T-helper 1 cell treated with Interleukin-12 subunit alpha and Interleukin-12 subunit beta and Interleukin-4 antibody, amounts not matched to agents 30 μg/mL and 1 μg/mL, for 36 hours (primary cell): ENCODE measurements around the gene PRPF8.

Experiments used
- H3K27ac Mint-ChIP-seq: one replicate; pipeline ENCODE4 v1.8.0; 2021; ENCODE audit warnings: mild to moderate bottlenecking, mixed read lengths
- H3K27me3 Mint-ChIP-seq: one replicate; pipeline ENCODE4 v1.8.0; 2021; ENCODE audit warnings: low read depth, mixed read lengths
- H3K36me3 Mint-ChIP-seq: one replicate; pipeline ENCODE4 v1.8.0; 2021; ENCODE audit warnings: low read depth, mixed read lengths
- H3K4me1 Mint-ChIP-seq: one replicate; pipeline ENCODE4 v1.8.0; 2021; ENCODE audit warnings: low read depth, mixed read lengths
- H3K4me3 Mint-ChIP-seq: one replicate; pipeline ENCODE4 v1.8.0; 2021; ENCODE audit warnings: mild to moderate bottlenecking, moderate library complexity, mixed read lengths
- H3K9me3 Mint-ChIP-seq: one replicate; pipeline ENCODE4 v1.8.0; 2021; ENCODE audit warnings: mixed read lengths

The PRPF8 gene

DNA sequence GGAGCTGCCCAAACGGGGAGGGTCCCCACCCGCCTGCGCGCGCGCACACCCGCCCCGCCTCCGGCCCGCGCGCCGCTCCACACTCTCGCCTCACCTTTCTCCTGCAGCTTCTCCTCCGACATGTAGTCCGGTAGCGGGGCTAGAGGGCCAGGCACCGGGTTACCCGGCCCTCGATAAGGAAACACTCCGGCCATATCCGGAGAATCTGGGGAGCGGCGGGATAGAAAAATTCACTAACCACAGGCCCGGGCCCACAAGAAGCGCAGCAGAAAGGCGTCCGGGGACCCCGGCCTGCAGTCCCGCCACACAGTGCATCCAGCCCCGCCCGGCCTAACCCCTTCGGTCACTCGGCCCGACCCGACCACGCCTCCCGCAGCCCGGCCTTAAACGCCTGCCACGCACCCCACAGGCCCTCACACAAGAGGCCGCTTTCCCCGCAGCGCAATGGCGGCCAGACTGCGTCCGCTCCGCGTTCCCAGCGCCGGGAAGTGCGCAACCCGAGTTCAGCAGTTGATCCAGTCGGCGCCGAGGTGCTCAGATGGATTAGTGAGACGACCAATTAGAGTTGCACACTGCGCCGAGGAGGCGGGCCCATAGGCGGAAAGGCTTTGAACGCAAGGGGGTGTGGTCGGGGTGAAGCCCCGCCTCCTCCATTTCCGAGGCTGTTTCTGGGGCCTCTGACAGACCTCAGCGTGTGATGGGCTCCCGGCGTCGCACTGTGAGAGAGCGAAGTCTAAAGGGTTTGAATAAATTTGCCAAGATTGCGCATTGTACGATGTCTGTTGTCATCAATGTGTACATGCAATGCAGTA, at the start of gene PRPF8:
Gene PRPF8 (minus strand): TSS at position 490 of the 812 bp plus-strand sequence. CDS start 296 bp downstream, at position 194.
- H3K27ac Mint-ChIP-seq, result peak within 1 kb of the TSS; percentile 94
- peaks cover 27% of the 10 kb centered on the region for H3K4me1 Mint-ChIP-seq
- H3K4me3 Mint-ChIP-seq, result peak within 1 kb of the TSS; percentile 99
- no peaks in the 10 kb centered on the region for H3K27me3 Mint-ChIP-seq
- H3K9me3 Mint-ChIP-seq, result no peaks in the 10 kb centered on the region
- peaks cover 46% of the 10 kb centered on the region for H3K36me3 Mint-ChIP-seq

DNA sequence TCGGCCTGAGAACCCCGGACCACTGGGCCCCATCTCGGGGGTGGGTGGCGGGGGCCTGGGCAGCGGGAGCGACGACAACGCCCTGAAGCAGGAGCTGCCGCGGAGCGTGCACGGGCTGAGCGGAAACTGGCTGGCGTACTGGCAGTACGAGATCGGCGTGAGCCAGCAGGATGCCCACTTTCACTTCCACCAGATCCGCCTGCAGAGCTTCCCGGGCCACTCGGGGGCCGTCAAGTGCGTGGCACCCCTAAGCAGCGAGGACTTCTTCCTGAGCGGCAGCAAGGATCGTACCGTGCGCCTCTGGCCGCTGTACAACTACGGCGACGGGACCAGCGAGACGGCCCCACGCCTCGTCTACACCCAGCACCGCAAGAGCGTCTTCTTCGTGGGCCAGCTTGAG, 49.1 kb upstream of the PRPF8 start:
- peaks cover 18% of the 10 kb centered on the region for H3K4me1 Mint-ChIP-seq
- peaks cover 22% of the 10 kb centered on the region for H3K36me3 Mint-ChIP-seq
- H3K4me3 Mint-ChIP-seq, result no peak overlapping the region
- H3K9me3 Mint-ChIP-seq, result no peaks in the 10 kb centered on the region
- no peak overlapping the region for H3K27ac Mint-ChIP-seq
- no peaks in the 10 kb centered on the region for H3K27me3 Mint-ChIP-seq

- H3K36me3 Mint-ChIP-seq, result peaks cover 26% of the 10 kb centered on the region
- no peak overlapping the region for H3K27ac Mint-ChIP-seq
- no peak overlapping the region for H3K4me3 Mint-ChIP-seq
- H3K4me1 Mint-ChIP-seq, result peaks cover 22% of the 10 kb centered on the region
- H3K27me3 Mint-ChIP-seq, result no peaks in the 10 kb centered on the region
- H3K9me3 Mint-ChIP-seq, result no peaks in the 10 kb centered on the region
Observed at GRCh38 chr17:1732833-1733321, 48.2 kb upstream of the PRPF8 start.

DNA sequence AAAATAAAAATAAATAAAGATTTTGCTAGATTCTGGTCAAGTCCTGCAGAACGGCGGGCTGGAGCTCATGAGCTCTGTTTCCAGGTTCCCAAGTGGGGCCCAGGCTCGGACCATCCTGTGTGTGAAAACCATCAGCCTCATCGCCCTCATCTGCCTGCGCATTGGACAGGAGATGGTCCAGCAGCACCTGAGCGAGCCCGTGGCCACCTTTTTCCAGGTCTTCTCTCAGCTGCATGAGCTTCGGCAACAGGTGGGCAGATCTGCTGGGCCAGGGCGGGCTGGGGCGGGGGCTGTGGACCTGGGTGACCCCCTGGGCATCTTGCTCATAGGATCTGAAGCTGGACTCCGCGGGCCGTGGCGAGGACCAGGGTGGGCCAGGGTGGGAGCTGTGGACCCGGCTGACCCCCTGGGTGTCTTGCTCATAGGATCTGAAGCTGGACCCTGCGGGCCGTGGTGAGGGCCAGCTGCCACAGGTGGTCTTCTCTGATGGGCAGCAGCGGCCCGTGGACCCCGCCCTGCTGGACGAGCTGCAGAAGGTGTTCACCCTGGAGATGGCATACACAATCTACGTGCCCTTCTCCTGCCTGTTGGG, 47.7 kb upstream of the PRPF8 start:
- no peaks in the 10 kb centered on the region for H3K9me3 Mint-ChIP-seq
- peaks cover 26% of the 10 kb centered on the region for H3K36me3 Mint-ChIP-seq
- peaks cover 22% of the 10 kb centered on the region for H3K4me1 Mint-ChIP-seq
- no peak overlapping the region for H3K4me3 Mint-ChIP-seq
- H3K27ac Mint-ChIP-seq, result no peak overlapping the region
- no peaks in the 10 kb centered on the region for H3K27me3 Mint-ChIP-seq

DNA sequence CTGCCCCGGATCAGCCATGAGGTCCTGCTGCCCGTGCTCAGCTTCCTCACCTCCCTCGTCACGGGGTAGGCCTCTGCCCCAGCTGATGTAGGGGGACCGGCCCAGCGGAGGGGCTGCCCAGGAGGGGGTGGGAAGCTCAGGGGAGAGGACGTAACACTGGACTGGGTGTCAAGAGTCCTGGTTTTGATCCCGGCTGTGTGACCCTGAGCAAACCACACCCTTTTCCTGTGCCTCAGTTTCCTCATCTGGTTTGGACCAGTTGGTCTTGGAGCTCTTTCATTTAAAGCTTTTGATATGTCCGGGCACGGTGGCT, 46.5 kb upstream of the PRPF8 start:
- no peaks in the 10 kb centered on the region for H3K9me3 Mint-ChIP-seq
- H3K4me3 Mint-ChIP-seq, result no peak overlapping the region
- H3K36me3 Mint-ChIP-seq, result peaks cover 23% of the 10 kb centered on the region
- no peaks in the 10 kb centered on the region for H3K27me3 Mint-ChIP-seq
- H3K4me1 Mint-ChIP-seq, result peaks cover 18% of the 10 kb centered on the region
- no peak overlapping the region for H3K27ac Mint-ChIP-seq

- Mint-ChIP-seq H3K27me3 (no peaks in the 10 kb centered on the region), H3K27ac (no peak overlapping the region), H3K4me3 (no peak overlapping the region), H3K36me3 (peaks cover 23% of the 10 kb centered on the region), H3K4me1 (peaks cover 16% of the 10 kb centered on the region), H3K9me3 (no peaks in the 10 kb centered on the region)
Observed at GRCh38 chr17:1730326-1731193, 45.9 kb upstream of the PRPF8 start.

- Mint-ChIP-seq H3K4me3 (no peak overlapping the region), H3K9me3 (no peaks in the 10 kb centered on the region), H3K36me3 (peaks cover 24% of the 10 kb centered on the region), H3K27ac (no peak overlapping the region), H3K27me3 (no peaks in the 10 kb centered on the region), H3K4me1 (peaks cover 18% of the 10 kb centered on the region)
Observed at GRCh38 chr17:1729966-1730325, 45.3 kb upstream of the PRPF8 start.

GRCh38 chr17:1727876-1728630, 43.4 kb upstream of the PRPF8 start:
- Mint-ChIP-seq H3K4me1 (peaks cover 18% of the 10 kb centered on the region), H3K27me3 (no peaks in the 10 kb centered on the region), H3K27ac (no peak overlapping the region), H3K9me3 (no peaks in the 10 kb centered on the region), H3K36me3 (peaks cover 17% of the 10 kb centered on the region), H3K4me3 (no peak overlapping the region)

DNA sequence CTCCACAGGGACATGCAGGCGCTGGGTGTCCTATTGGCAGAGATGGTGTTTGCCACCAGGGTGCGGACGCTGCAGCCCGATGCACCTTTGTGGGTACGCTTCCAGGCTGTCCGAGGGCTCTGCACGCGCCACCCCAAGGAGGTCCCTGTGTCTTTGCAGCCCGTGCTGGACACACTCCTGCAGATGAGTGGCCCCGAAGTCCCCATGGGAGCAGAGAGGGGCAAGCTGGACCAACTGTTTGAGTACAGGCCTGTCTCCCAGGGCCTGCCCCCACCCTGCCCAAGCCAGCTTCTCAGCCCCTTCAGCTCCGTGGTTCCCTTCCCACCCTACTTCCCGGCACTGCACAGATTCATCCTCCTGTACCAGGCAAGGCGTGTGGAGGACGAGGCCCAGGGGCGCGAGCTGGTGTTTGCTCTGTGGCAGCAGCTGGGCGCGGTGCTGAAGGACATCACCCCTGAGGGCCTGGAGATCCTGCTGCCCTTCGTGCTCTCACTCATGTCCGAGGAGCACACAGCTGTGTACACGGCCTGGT, 42.7 kb upstream of the PRPF8 start:
- H3K4me3 Mint-ChIP-seq, result no peak overlapping the region

DNA sequence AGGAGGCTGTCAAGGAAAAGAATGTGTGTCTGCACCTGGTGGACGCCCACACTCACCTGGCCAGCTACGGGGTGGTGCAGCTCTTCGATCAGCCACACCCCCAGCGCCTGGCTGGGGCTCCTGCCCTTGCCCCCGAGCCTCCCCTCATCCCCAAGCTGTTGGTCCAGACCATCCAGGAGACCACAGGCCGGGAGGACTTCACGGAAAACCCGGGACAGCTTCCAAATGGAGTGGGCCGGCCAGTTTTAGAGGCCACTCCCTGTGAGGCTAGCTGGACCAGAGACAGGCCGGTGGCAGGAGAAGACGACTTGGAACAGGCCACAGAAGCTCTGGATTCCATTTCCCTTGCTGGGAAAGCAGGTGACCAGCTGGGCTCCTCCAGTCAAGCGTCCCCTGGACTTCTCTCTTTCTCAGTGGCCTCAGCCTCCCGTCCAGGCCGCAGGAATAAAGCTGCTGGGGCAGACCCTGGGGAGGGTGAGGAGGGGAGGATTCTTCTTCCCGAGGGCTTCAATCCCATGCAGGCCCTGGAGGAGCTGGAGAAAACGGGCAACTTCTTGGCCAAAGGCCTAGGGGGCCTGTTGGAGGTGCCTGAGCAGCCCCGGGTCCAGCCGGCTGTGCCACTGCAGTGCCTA, 42.1 kb upstream of the PRPF8 start:
- Mint-ChIP-seq H3K27ac (no peak overlapping the region), H3K27me3 (no peaks in the 10 kb centered on the region), H3K9me3 (no peaks in the 10 kb centered on the region), H3K36me3 (peaks cover 15% of the 10 kb centered on the region), H3K4me3 (no peak overlapping the region), H3K4me1 (peaks cover 24% of the 10 kb centered on the region)

More for the DNA sequence above, 42.7 kb upstream of the PRPF8 start:
- no peaks in the 10 kb centered on the region for H3K9me3 Mint-ChIP-seq
- no peak overlapping the region for H3K27ac Mint-ChIP-seq
- peaks cover 15% of the 10 kb centered on the region for H3K36me3 Mint-ChIP-seq
- no peaks in the 10 kb centered on the region for H3K27me3 Mint-ChIP-seq
- peaks cover 24% of the 10 kb centered on the region for H3K4me1 Mint-ChIP-seq

DNA sequence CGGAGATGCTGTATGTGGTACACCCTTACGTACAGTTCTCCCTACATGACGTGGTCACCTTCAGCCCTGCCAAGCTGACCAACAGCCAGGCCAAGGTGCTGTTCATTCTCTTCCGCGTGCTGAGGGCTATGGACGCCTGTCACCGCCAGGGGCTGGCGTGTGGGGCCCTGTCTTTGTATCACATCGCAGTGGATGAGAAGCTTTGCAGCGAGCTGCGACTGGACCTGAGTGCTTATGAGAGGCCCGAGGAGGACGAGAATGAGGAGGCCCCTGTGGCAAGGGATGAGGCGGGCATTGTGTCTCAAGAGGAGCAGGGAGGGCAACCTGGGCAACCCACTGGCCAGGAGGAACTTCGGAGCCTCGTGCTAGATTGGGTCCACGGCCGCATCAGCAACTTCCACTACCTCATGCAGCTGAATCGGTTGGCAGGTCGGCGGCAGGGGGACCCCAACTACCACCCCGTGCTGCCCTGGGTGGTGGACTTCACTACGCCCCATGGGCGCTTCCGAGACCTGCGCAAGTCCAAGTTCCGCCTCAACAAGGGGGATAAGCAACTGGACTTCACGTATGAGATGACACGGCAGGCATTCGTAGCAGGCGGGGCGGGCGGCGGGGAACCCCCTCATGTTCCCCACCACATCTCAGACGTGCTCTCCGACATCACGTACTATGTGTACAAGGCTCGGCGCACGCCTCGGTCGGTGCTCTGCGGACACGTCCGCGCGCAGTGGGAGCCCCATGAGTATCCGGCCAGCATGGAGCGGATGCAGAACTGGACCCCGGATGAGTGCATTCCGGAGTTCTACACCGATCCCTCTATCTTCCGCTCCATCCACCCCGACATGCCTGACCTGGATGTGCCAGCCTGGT, 41.2 kb upstream of the PRPF8 start:
- Mint-ChIP-seq H3K27me3 (no peaks in the 10 kb centered on the region), H3K27ac (peak overlapping the region; percentile 52), H3K4me1 (peaks cover 26% of the 10 kb centered on the region), H3K36me3 (peaks cover 15% of the 10 kb centered on the region), H3K4me3 (peak overlapping the region; percentile 75), H3K9me3 (no peaks in the 10 kb centered on the region)

DNA sequence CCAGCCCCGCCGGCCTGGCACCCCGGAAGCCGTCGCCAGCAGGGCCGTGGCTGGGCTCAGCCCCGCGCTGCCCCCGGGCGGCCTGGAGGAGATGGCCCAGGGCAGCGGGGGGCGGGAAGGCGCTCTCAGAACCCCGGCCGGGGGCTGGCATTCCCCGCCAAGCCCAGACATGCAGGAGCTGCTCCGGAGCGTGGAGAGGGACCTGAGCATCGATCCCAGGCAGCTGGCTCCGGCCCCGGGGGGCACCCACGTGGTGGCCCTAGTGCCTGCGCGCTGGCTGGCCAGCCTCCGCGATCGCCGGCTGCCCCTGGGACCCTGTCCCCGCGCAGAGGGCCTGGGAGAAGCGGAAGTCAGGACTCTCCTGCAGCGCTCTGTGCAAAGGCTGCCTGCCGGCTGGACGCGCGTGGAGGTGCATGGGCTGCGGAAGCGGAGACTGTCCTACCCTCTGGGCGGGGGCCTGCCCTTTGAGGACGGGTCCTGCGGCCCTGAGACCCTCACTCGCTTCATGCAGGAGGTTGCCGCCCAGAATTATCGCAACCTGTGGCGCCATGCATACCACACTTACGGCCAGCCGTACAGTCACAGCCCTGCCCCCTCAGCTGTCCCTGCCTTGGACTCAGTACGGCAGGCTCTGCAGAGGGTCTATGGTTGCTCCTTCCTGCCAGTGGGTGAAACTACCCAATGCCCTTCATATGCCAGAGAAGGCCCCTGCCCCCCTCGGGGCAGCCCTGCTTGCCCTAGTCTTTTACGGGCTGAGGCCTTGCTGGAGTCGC, 40.4 kb upstream of the PRPF8 start:
- Mint-ChIP-seq H3K9me3 (no peaks in the 10 kb centered on the region), H3K4me3 (peak overlapping the region; percentile 75), H3K27me3 (no peaks in the 10 kb centered on the region), H3K4me1 (peaks cover 29% of the 10 kb centered on the region), H3K36me3 (peaks cover 15% of the 10 kb centered on the region), H3K27ac (peak overlapping the region; percentile 52)
